ENCODE data around the gene NAA30.

The NAA30 gene

GRCh38 chr14:57412341-57412740 lies 22.0 kb downstream of the NAA30 start:
- no peak for DNase-seq (ENCODE audit: insufficient read length, low spot score)
- FAIRE-seq, result no peak
- TF ChIP-seq CTCF (IDR thresholded peaks at IDR 0.05; ENCODE audit: insufficient read depth, missing control alignments), result no peak

GRCh38 chr14:57413849-57414248 lies 23.5 kb downstream of the NAA30 start:
- TF ChIP-seq CTCF (IDR thresholded peaks at IDR 0.05; ENCODE audit: insufficient read depth, missing control alignments), result no peak
- DNase-seq (ENCODE audit: insufficient read length, low spot score) (no peak), FAIRE-seq (no peak)

- FAIRE-seq, result no peak
- no peak for DNase-seq (ENCODE audit: insufficient read length, low spot score)
Observed at GRCh38 chr14:57417228-57417627, 26.8 kb downstream of the NAA30 start.

GRCh38 chr14:57418999-57419398 lies 28.6 kb downstream of the NAA30 start:
- FAIRE-seq, result no peak
- no peak for DNase-seq (ENCODE audit: insufficient read length, low spot score)
- no peak for TF ChIP-seq CTCF (IDR thresholded peaks at IDR 0.05; ENCODE audit: insufficient read depth, missing control alignments)

More at GRCh38 chr14:57417228-57417627, 26.8 kb downstream of the NAA30 start:
- no peak for TF ChIP-seq CTCF (IDR thresholded peaks at IDR 0.05; ENCODE audit: insufficient read depth, missing control alignments)

GRCh38 chr14:57420033-57420432 lies 29.6 kb downstream of the NAA30 start:
- TF ChIP-seq CTCF (IDR thresholded peaks at IDR 0.05; ENCODE audit: insufficient read depth, missing control alignments), result no peak
- no peak for DNase-seq (ENCODE audit: insufficient read length, low spot score)
- FAIRE-seq, result no peak

GRCh38 chr14:57420986-57421385 lies 30.6 kb downstream of the NAA30 start:
- no peak for TF ChIP-seq CTCF (IDR thresholded peaks at IDR 0.05; ENCODE audit: insufficient read depth, missing control alignments)
- no peak for FAIRE-seq
- DNase-seq (ENCODE audit: insufficient read length, low spot score), result no peak

- DNase-seq (ENCODE audit: insufficient read length, low spot score), result no peak
- no peak for FAIRE-seq
- TF ChIP-seq CTCF (IDR thresholded peaks at IDR 0.05; ENCODE audit: insufficient read depth, missing control alignments), result no peak
Observed at GRCh38 chr14:57435923-57436322, 45.5 kb downstream of the NAA30 start.
